Middle frontal gyrus (tissue), 1 donor: ENCODE data around the gene AP1S3.
"Not testable (repeated sequence)": the region's sequence is repeated elsewhere in the genome, so short reads cannot be mapped to it uniquely, and the experiment has no call there.

Experiments
- DNase-seq: peaks from one replicate; pipeline ENCODE4 v3.0.0-alpha.2; 2015; ENCODE audit warnings: low spot score; ENCODE audit errors: extremely low spot score

The AP1S3 gene

GRCh38 chr2:223853425-223853837 is 16.0 kb upstream of the AP1S3 start:
- DNase-seq = no peak

GRCh38 chr2:223852281-223852795 is 15.0 kb upstream of the AP1S3 start:
- DNase-seq = no peak

GRCh38 chr2:223847410-223847809 is 10.0 kb upstream of the AP1S3 start:
- no peak for DNase-seq

GRCh38 chr2:223846515-223846914 is 9.1 kb upstream of the AP1S3 start:
- no peak for DNase-seq

GRCh38 chr2:223841436-223842190 is 4.2 kb upstream of the AP1S3 start:
- DNase-seq = no peak

- no peak for DNase-seq
Observed at GRCh38 chr2:223835701-223836532, 1.5 kb downstream of the AP1S3 start.

GRCh38 chr2:223834431-223834830 is 3.0 kb downstream of the AP1S3 start:
- DNase-seq = no peak

GRCh38 chr2:223832241-223832903 is 5.0 kb downstream of the AP1S3 start:
- DNase-seq = no peak

- DNase-seq = no peak
Observed at GRCh38 chr2:223829128-223829527, 8.3 kb downstream of the AP1S3 start.

- DNase-seq = no peak
Observed at GRCh38 chr2:223828314-223828713, 9.1 kb downstream of the AP1S3 start.

- no peak for DNase-seq
Observed at GRCh38 chr2:223826995-223827394, 10.4 kb downstream of the AP1S3 start.

GRCh38 chr2:223824301-223824700 is 13.1 kb downstream of the AP1S3 start:
- DNase-seq = no peak

- DNase-seq = no peak
Observed at GRCh38 chr2:223822818-223823217, 14.6 kb downstream of the AP1S3 start.

GRCh38 chr2:223820549-223820948 is 16.8 kb downstream of the AP1S3 start:
- DNase-seq = no peak

GRCh38 chr2:223819891-223820290 is 17.5 kb downstream of the AP1S3 start:
- DNase-seq = no peak

GRCh38 chr2:223815884-223816570 is 21.4 kb downstream of the AP1S3 start:
- no peak for DNase-seq

GRCh38 chr2:223815186-223815883 is 22.0 kb downstream of the AP1S3 start:
- DNase-seq = no peak

- DNase-seq = not testable (repeated sequence)
Observed at GRCh38 chr2:223814764-223815163, 22.6 kb downstream of the AP1S3 start.

- DNase-seq = no peak
Observed at GRCh38 chr2:223813329-223813728, 24.1 kb downstream of the AP1S3 start.

GRCh38 chr2:223811757-223812156 is 25.6 kb downstream of the AP1S3 start:
- DNase-seq = no peak

- no peak for DNase-seq
Observed at GRCh38 chr2:223805008-223805407, 32.4 kb downstream of the AP1S3 start.
